Stimulated activated effector memory CD8-positive, alpha-beta T cell treated with anti-CD3 and anti-CD28 coated beads, Interleukin-12 subunit alpha, Interleukin-12 subunit beta, amount 100 ng/mL, for 72 hours (primary cell): ENCODE results near the gene BATF2.
"Not testable (repeated sequence)": the region's sequence is repeated elsewhere in the genome, so short reads cannot be mapped to it uniquely, and the experiment has no call there.

Source experiments
- ATAC-seq: fragments of 150-1000 bp; cut with Tn5 transposase; 2 replicates; pipeline ENCODE4 v1.10.0; 2021
- DNase-seq, 2 donors: peaks; one replicate each; pipeline ENCODE4 v3.0.0; 2021 to 2022; ENCODE audit warnings: low spot score in 2 of 2
- H3K27ac Mint-ChIP-seq: one replicate; pipeline ENCODE4 v1.8.0; 2022; ENCODE audit warnings: mild to moderate bottlenecking, mixed read lengths
- H3K36me3 Mint-ChIP-seq: one replicate; pipeline ENCODE4 v1.8.0; 2022; ENCODE audit warnings: mild to moderate bottlenecking, mixed read lengths
- H3K4me1 Mint-ChIP-seq: one replicate; pipeline ENCODE4 v1.8.0; 2022; ENCODE audit warnings: mixed read lengths
- H3K4me3 Mint-ChIP-seq: one replicate; pipeline ENCODE4 v1.8.0; 2022; ENCODE audit warnings: mild to moderate bottlenecking, mixed read lengths
- H3K9me3 Mint-ChIP-seq: one replicate; pipeline ENCODE4 v1.8.0; 2022; ENCODE audit warnings: mixed read lengths

BATF2 gene

GRCh38 chr11:64996327-64996709 lies 453 bp downstream of the BATF2 start:
- Mint-ChIP-seq H3K27ac (peak overlapping the region; percentile 58), H3K36me3 (no peaks in the 10 kb centered on the region), H3K4me1 (peaks cover 23% of the 10 kb centered on the region), H3K4me3 (peak overlapping the region; percentile 15), H3K9me3 (no peaks in the 10 kb centered on the region)
- no peak for DNase-seq
- ATAC-seq: no peak

DNA sequence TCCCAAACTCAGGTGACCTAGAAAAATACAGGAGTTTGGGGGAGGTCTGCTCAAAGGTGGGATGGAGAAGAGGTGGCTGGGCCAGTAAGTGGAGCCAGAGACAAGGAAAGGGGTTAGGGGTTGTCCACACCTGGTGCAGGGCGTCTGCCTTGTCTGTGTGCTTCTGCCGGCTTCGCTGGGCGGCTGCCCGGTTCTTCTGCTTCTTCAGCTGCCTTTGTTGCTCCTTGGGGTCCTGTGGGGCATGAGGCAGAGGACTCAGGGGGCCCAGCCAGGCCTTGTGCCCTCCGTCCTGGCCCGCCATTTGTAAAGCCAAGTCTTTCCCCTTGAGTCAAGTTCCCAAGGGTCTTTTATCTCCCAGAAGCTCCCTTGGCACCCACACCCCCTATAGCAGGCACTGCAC lies 2.5 kb downstream of the BATF2 start:
- no peak for DNase-seq
- ATAC-seq: no peak
- no peak overlapping the region for H3K4me3 Mint-ChIP-seq
- no peaks in the 10 kb centered on the region for H3K9me3 Mint-ChIP-seq
- no peaks in the 10 kb centered on the region for H3K36me3 Mint-ChIP-seq
- peaks cover 39% of the 10 kb centered on the region for H3K4me1 Mint-ChIP-seq
- H3K27ac Mint-ChIP-seq: no peak overlapping the region

DNA sequence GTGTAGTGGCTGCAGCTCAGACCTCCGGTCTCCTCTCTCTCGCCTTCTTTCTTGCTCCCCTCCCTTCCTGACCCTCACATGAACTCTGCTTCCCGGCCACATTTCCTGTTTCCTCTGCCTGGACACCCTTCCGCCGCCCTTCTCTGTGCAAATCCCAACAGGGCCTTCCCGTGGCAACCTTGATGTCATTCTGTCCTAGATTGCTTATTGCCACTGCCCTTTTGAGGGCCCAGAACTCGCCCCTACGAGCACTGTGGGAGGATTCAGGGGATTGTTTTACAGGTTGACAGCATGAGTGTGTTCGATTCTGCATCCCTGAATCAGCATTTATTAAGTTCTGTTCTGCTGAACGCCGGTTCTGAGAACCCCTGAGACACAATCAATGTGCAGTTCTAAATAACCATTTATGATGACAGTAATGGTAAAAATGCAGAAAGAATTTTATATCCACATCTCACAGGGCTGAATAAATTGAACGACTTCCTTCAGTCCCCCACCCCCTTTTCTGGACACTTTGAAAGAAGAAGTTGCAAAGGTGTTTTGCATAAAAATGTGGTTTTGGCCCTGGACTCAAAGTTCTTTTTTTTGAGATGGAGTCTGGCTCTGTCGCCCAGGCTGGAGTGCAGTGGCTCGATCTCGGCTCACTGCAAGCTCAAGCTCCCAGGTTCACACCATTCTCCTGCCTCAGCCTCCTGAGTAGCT lies 6.4 kb downstream of the BATF2 start:
- ATAC-seq (no peak), DNase-seq (no peak)
- Mint-ChIP-seq H3K36me3 (no peaks in the 10 kb centered on the region), H3K4me1 (peaks cover 23% of the 10 kb centered on the region), H3K27ac (peak overlapping the region; percentile 52), H3K4me3 (no peak overlapping the region), H3K9me3 (no peaks in the 10 kb centered on the region)

- Mint-ChIP-seq H3K27ac (no peak overlapping the region), H3K36me3 (no peaks in the 10 kb centered on the region), H3K4me1 (peaks cover 23% of the 10 kb centered on the region), H3K4me3 (no peak overlapping the region), H3K9me3 (no peaks in the 10 kb centered on the region)
- DNase-seq: no peak
- no peak for ATAC-seq
These were observed 7.4 kb downstream of the BATF2 start for GRCh38 chr11:64989416-64989815.

- ATAC-seq: no peak
These were observed 8.5 kb downstream of the BATF2 start for GRCh38 chr11:64987998-64988854.

GRCh38 chr11:64983339-64983738 lies 13.4 kb downstream of the BATF2 start:
- H3K9me3 Mint-ChIP-seq, ATAC-seq, DNase-seq, H3K36me3 Mint-ChIP-seq, H3K27ac Mint-ChIP-seq, H3K4me3 Mint-ChIP-seq, H3K4me1 Mint-ChIP-seq: not testable (repeated sequence)

More at GRCh38 chr11:64987998-64988854, 8.5 kb downstream of the BATF2 start:
- no peak for DNase-seq
- no peaks in the 10 kb centered on the region for H3K36me3 Mint-ChIP-seq
- no peak overlapping the region for H3K27ac Mint-ChIP-seq
- no peak overlapping the region for H3K4me3 Mint-ChIP-seq
- H3K4me1 Mint-ChIP-seq: peaks cover 23% of the 10 kb centered on the region
- no peaks in the 10 kb centered on the region for H3K9me3 Mint-ChIP-seq

DNA sequence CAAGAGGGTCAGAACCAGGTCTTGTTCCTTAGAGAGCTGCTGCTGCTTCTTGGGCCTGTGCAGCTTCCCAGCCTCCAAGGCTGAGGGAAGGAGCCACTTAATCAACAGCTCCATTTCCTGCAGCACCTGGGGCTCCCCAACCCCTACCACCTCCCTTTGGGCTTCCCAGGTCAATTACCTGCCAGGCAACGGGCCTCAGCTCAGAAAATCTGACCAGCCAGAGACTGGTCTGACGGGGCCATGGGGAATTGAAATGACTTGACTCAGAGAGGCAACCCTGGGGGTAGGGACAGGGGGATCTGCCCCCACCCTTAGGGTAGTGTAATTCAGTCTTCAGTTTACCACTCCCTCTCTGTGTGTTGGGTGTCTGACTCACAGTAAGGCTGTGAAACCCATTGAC lies 20.1 kb downstream of the BATF2 start:
- ATAC-seq: no peak
- H3K36me3 Mint-ChIP-seq: no peaks in the 10 kb centered on the region

GRCh38 chr11:64974124-64974523 lies 22.6 kb downstream of the BATF2 start:
- Mint-ChIP-seq H3K36me3 (no peaks in the 10 kb centered on the region), H3K9me3 (no peaks in the 10 kb centered on the region), H3K27ac (no peak overlapping the region), H3K4me3 (no peak overlapping the region), H3K4me1 (peaks cover 16% of the 10 kb centered on the region)
- DNase-seq (no peak), ATAC-seq (no peak)

More for the DNA sequence above, 20.1 kb downstream of the BATF2 start:
- Mint-ChIP-seq H3K4me3 (no peak overlapping the region), H3K4me1 (no peaks in the 10 kb centered on the region), H3K27ac (no peak overlapping the region), H3K9me3 (no peaks in the 10 kb centered on the region)
- DNase-seq: no peak

GRCh38 chr11:64971421-64972233 lies 25.1 kb downstream of the BATF2 start, which contains the start of gene MAJIN:
MAJIN (minus strand) TSS chr11:64972108; CDS start chr11:64959405, 12,703 bp downstream.
- H3K9me3 Mint-ChIP-seq: no peaks in the 10 kb centered on the region
- H3K27ac Mint-ChIP-seq: peak within 1 kb of the TSS; percentile 84
- peak within 1 kb of the TSS; percentile 55 for H3K4me3 Mint-ChIP-seq
- H3K4me1 Mint-ChIP-seq: peaks cover 37% of the 10 kb centered on the region
- ATAC-seq (peak; percentile 64), DNase-seq (peak; percentile 74 to 81)
- H3K36me3 Mint-ChIP-seq: no peaks in the 10 kb centered on the region

- peak overlapping the region; percentile 84 for H3K27ac Mint-ChIP-seq
- no peaks in the 10 kb centered on the region for H3K9me3 Mint-ChIP-seq
- no peaks in the 10 kb centered on the region for H3K36me3 Mint-ChIP-seq
- ATAC-seq (peak; percentile 82), DNase-seq (peak in 1 of 2 donors; percentile 64)
- H3K4me1 Mint-ChIP-seq: peaks cover 37% of the 10 kb centered on the region
- H3K4me3 Mint-ChIP-seq: peak overlapping the region; percentile 55
These were observed 26.0 kb downstream of the BATF2 start for GRCh38 chr11:64970731-64971151.

- Mint-ChIP-seq H3K4me3 (no peak overlapping the region), H3K9me3 (no peaks in the 10 kb centered on the region), H3K4me1 (peaks cover 37% of the 10 kb centered on the region), H3K36me3 (no peaks in the 10 kb centered on the region), H3K27ac (peak overlapping the region; percentile 8)
- ATAC-seq (peak; percentile 31), DNase-seq (no peak)
These were observed 27.6 kb downstream of the BATF2 start for GRCh38 chr11:64969209-64969608.

GRCh38 chr11:64967375-64967774 lies 29.4 kb downstream of the BATF2 start:
- Mint-ChIP-seq H3K4me3 (peak overlapping the region; percentile 32), H3K36me3 (no peaks in the 10 kb centered on the region), H3K4me1 (peaks cover 37% of the 10 kb centered on the region), H3K27ac (no peak overlapping the region), H3K9me3 (no peaks in the 10 kb centered on the region)
- ATAC-seq (peak; percentile 64), DNase-seq (no peak)

DNA sequence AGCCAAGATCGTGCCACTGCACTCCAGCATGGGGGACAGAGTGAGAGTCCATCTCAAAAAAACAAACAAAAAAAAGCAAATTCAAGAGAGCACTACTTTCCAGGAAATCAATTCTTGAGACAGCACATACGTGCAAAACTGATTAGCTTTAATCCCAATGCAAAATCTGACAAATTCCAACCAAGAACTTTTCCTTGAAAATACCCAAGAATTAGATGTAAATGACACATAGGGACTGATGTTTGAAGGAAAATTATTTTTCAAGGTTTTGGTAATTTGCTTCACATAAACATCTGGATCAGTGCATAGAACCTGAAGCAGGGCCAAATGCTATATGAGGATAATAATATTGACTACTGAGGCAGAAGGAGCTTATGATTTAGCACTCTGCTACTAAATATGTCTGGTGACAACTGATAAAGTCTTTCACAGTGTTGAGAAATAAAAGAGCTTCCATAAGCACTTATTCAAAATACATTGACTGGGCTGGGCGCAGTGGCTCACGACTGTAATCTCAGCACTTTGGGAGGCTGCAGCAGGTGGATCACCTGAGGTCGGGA lies 33.6 kb downstream of the BATF2 start:
- Mint-ChIP-seq H3K4me3 (no peak overlapping the region), H3K4me1 (peaks cover 13% of the 10 kb centered on the region), H3K36me3 (no peaks in the 10 kb centered on the region), H3K27ac (no peak overlapping the region), H3K9me3 (no peaks in the 10 kb centered on the region)
- no peak for DNase-seq
- no peak for ATAC-seq

DNA sequence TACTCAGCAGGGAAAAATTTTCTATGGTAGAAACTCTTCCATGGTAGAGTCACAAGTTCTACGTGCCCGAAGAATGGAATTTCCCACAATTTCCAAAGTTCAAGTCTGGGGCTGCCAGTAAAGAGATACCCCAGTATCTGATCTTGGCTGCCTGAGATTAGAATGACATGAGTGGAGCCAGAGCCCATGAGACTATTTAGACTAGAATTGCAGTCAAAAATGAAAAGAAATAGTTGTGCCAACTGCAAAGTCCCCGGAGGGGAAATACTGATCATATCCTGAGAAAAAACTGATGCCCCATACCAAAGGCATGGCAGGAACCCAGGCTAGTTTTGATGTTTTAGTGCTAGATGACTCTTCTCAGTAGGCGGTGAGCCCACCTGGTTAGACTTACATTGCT lies 36.1 kb downstream of the BATF2 start:
- Mint-ChIP-seq H3K4me1 (no peaks in the 10 kb centered on the region), H3K27ac (no peak overlapping the region), H3K9me3 (no peaks in the 10 kb centered on the region), H3K4me3 (no peak overlapping the region), H3K36me3 (no peaks in the 10 kb centered on the region)
- DNase-seq (no peak), ATAC-seq (no peak)

GRCh38 chr11:64959498-64959897 lies 37.3 kb downstream of the BATF2 start:
- Mint-ChIP-seq H3K36me3 (no peaks in the 10 kb centered on the region), H3K9me3 (no peaks in the 10 kb centered on the region), H3K4me3 (no peak overlapping the region), H3K27ac (no peak overlapping the region), H3K4me1 (no peaks in the 10 kb centered on the region)
- ATAC-seq (no peak), DNase-seq (no peak)
